Measurements from ENCODE around the gene KLC3.

The KLC3 gene

DNA sequence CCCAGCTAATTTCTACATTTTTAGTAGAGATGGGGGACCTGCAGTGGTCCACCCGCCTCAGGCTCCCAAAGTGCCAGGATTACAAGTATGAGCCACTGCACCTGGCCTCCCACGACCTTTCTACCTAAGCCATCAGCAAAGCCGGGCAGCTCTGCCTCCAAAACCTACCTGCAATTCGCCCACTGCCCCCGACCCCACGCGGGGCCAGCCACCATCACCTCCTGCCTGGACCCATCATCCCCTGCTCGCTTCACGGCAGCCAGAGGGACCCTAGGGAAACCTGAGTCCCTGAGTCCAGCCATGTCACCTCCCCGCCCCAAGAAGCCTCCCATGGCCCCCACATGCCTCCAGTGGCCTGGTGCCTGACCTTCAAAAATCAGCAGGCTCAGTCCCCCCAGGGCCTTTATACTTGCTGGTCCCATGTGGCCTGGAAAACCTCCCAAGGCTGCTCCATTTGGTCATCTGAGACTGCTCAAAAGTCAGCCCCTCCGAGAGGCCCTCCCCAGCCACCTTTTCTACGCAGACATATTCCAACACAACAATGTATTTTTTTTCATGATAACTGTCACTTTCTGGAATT is 17.8 kb downstream of the KLC3 start:
- H3K79me2 ChIP-seq (ENCODE audit: insufficient read depth, low read length), result no peaks in the 10 kb centered on the region
- no peaks in the 10 kb centered on the region for H3K4me1 ChIP-seq (ENCODE audit: insufficient read depth, low read length)
- TF ChIP-seq, protein P1, sequence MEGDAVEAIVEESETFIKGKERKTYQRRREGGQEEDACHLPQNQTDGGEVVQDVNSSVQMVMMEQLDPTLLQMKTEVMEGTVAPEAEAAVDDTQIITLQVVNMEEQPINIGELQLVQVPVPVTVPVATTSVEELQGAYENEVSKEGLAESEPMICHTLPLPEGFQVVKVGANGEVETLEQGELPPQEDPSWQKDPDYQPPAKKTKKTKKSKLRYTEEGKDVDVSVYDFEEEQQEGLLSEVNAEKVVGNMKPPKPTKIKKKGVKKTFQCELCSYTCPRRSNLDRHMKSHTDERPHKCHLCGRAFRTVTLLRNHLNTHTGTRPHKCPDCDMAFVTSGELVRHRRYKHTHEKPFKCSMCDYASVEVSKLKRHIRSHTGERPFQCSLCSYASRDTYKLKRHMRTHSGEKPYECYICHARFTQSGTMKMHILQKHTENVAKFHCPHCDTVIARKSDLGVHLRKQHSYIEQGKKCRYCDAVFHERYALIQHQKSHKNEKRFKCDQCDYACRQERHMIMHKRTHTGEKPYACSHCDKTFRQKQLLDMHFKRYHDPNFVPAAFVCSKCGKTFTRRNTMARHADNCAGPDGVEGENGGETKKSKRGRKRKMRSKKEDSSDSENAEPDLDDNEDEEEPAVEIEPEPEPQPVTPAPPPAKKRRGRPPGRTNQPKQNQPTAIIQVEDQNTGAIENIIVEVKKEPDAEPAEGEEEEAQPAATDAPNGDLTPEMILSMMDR (IDR thresholded peaks at IDR 0.05; ENCODE audit: borderline replicate concordance, extremely low read depth, low read length, poor library complexity, severe bottlenecking), result no peak
- TF ChIP-seq EZH2 (IDR thresholded peaks at IDR 0.05; ENCODE audit: borderline replicate concordance, low read depth, low read length, severe bottlenecking), result no peak
- H3K27ac ChIP-seq (ENCODE audit: low read length), result no peak overlapping the region
- H3K4me2 ChIP-seq (ENCODE audit: insufficient read depth, low read length), result no peak overlapping the region
- no peak overlapping the region for H2AFZ ChIP-seq (ENCODE audit: low read depth, low read length)
- peaks cover 73% of the 10 kb centered on the region for H3K36me3 ChIP-seq (ENCODE audit: insufficient read depth, low read length)
- no peak overlapping the region for H3K4me3 ChIP-seq (ENCODE audit: low read depth in 1 of 2, low read length in 2 of 2)
- DNase-seq (no peak), ATAC-seq (ENCODE audit: insufficient read depth, low read depth) (no peak)
- H3K27me3 ChIP-seq (ENCODE audit: insufficient read depth, low read length, poor library complexity), result no peaks in the 10 kb centered on the region
- H3K9me3 ChIP-seq (ENCODE audit: insufficient read depth, low read length, severe bottlenecking), result no peaks in the 10 kb centered on the region
- H3K9ac ChIP-seq (ENCODE audit: low read depth, low read length), result no peak overlapping the region
- H4K20me1 ChIP-seq (ENCODE audit: insufficient read depth, low read length), result peaks cover 3% of the 10 kb centered on the region; the same call in 1 of the 2 replicates

DNA sequence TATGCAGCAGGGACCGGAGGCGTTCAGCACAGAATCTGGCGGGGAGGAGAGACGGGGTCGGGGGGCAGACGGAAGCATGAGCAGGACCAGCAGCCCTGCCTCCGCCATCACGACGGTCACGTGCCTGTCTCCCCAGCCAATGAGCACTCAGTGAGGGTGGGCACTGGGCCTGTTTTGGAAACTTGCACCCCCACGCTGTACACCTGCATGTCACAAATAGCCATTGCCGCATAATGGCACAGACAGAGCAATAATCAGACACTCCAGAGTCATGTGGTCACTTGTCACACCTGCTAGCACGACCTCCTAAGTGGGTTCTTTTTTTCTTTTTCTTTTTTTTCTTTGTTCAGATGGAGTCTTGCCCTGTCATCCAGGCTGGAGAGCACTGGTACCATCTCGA is 21.1 kb downstream of the KLC3 start:
- Histone ChIP-seq H3K9me3 (ENCODE audit: insufficient read depth, low read length, severe bottlenecking) (no peaks in the 10 kb centered on the region), H3K27me3 (ENCODE audit: insufficient read depth, low read length, poor library complexity) (no peaks in the 10 kb centered on the region), H3K36me3 (ENCODE audit: insufficient read depth, low read length) (peaks cover 64% of the 10 kb centered on the region), H3K4me1 (ENCODE audit: insufficient read depth, low read length) (no peaks in the 10 kb centered on the region), H3K9ac (ENCODE audit: low read depth, low read length) (no peak overlapping the region), H3K4me2 (ENCODE audit: insufficient read depth, low read length) (no peak overlapping the region), H2AFZ (ENCODE audit: low read depth, low read length) (no peak overlapping the region), H4K20me1 (ENCODE audit: insufficient read depth, low read length) (peaks cover 12% of the 10 kb centered on the region; the same call in 1 of the 2 replicates), H3K27ac (ENCODE audit: low read length) (no peak overlapping the region), H3K79me2 (ENCODE audit: insufficient read depth, low read length) (no peaks in the 10 kb centered on the region), H3K4me3 (ENCODE audit: low read depth in 1 of 2, low read length in 2 of 2) (no peak overlapping the region)
- TF ChIP-seq EZH2 (IDR thresholded peaks at IDR 0.05; ENCODE audit: borderline replicate concordance, low read depth, low read length, severe bottlenecking), result no peak
- TF ChIP-seq, protein P1 (IDR thresholded peaks at IDR 0.05; ENCODE audit: borderline replicate concordance, extremely low read depth, low read length, poor library complexity, severe bottlenecking), result no peak
- ATAC-seq (ENCODE audit: insufficient read depth, low read depth) (no peak), DNase-seq (no peak)

DNA sequence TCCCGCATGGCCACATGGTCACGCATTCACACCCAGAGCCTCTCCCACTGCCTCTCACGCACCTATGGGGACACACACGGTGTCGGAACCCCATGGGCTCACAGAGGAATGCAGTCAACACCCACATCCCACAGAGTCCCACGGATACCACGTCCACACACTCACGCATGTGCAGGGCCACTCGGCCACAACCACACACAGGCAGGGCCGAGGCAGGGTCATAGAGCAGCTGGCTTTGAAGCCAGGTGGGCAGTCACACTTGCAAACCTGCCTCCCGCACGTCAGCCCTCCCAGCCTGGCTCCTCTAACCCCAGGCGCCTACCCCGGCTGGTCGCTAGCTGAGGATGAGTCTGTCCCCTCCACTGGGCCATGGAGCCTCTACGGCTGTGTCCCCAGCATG is 21.7 kb downstream of the KLC3 start:
- no peak overlapping the region for H2AFZ ChIP-seq (ENCODE audit: low read depth, low read length)
- H4K20me1 ChIP-seq (ENCODE audit: insufficient read depth, low read length), result peaks cover 10% of the 10 kb centered on the region; the same call in 1 of the 2 replicates
- no peak overlapping the region for H3K4me2 ChIP-seq (ENCODE audit: insufficient read depth, low read length)
- no peaks in the 10 kb centered on the region for H3K79me2 ChIP-seq (ENCODE audit: insufficient read depth, low read length)
- H3K9ac ChIP-seq (ENCODE audit: low read depth, low read length), result no peak overlapping the region
- no peaks in the 10 kb centered on the region for H3K9me3 ChIP-seq (ENCODE audit: insufficient read depth, low read length, severe bottlenecking)
- ATAC-seq (ENCODE audit: insufficient read depth, low read depth) (no peak), DNase-seq (no peak)
- peaks cover 57% of the 10 kb centered on the region for H3K36me3 ChIP-seq (ENCODE audit: insufficient read depth, low read length)
- H3K27ac ChIP-seq (ENCODE audit: low read length), result no peak overlapping the region
- no peak for TF ChIP-seq EZH2 (IDR thresholded peaks at IDR 0.05; ENCODE audit: borderline replicate concordance, low read depth, low read length, severe bottlenecking)
- TF ChIP-seq, protein P1 (IDR thresholded peaks at IDR 0.05; ENCODE audit: borderline replicate concordance, extremely low read depth, low read length, poor library complexity, severe bottlenecking), result no peak
- H3K27me3 ChIP-seq (ENCODE audit: insufficient read depth, low read length, poor library complexity), result no peaks in the 10 kb centered on the region
- no peak overlapping the region for H3K4me3 ChIP-seq (ENCODE audit: low read depth in 1 of 2, low read length in 2 of 2)
- H3K4me1 ChIP-seq (ENCODE audit: insufficient read depth, low read length), result no peaks in the 10 kb centered on the region
